Measurements from ENCODE around the gene SLC10A7.

GRCh38 chr4:146534178-146534577 lies 12.4 kb upstream of the SLC10A7 start:
- TF ChIP-seq POLR2A (conservative IDR thresholded peaks at IDR 0.05) (no peak), CAMTA2 (CRISPR knock-in tag; conservative IDR thresholded peaks at IDR 0.05) (no peak), BRF1 (IDR thresholded peaks at IDR 0.05; ENCODE audit: borderline replicate concordance, extremely low read depth, insufficient read length) (no peak), ETS1 (conservative IDR thresholded peaks at IDR 0.05; ENCODE audit: control insufficient read depth, low read depth, low read length) (no peak), ELK1 (CRISPR knock-in tag; IDR thresholded peaks at IDR 0.05) (no peak), MEF2D (tag; conservative IDR thresholded peaks at IDR 0.05; ENCODE audit: low read depth) (no peak), GABPA (tag; conservative IDR thresholded peaks at IDR 0.05; ENCODE audit: low read depth) (no peak), ZNF146 (CRISPR knock-in tag; IDR thresholded peaks at IDR 0.05; ENCODE audit: unreplicated experiment) (no peak)

All from K562 (cell line).